A549 treated with GW870086 at 1 μM for 4 hours (cell line): Measurements from ENCODE around the gene ARHGAP24. TPM values are rescaled to one million over a fixed set of nuclear protein-coding genes. Genes with fewer than 3 reads are reported as not detected.

Source experiments
- total RNA-seq: library from RNA; stranded (reverse); fragments of 200-300 nt; extraction: Qiagen RNA extraction; gene quantifications from 5 replicates; pipeline ENCODE4 v1.2.3, GENCODE V29; 2022; ENCODE audit warnings: low read depth

The ARHGAP24 gene
- total RNA-seq, result 3.9 to 5.7 TPM (median 4.6 TPM) in 5 replicates

DNA sequence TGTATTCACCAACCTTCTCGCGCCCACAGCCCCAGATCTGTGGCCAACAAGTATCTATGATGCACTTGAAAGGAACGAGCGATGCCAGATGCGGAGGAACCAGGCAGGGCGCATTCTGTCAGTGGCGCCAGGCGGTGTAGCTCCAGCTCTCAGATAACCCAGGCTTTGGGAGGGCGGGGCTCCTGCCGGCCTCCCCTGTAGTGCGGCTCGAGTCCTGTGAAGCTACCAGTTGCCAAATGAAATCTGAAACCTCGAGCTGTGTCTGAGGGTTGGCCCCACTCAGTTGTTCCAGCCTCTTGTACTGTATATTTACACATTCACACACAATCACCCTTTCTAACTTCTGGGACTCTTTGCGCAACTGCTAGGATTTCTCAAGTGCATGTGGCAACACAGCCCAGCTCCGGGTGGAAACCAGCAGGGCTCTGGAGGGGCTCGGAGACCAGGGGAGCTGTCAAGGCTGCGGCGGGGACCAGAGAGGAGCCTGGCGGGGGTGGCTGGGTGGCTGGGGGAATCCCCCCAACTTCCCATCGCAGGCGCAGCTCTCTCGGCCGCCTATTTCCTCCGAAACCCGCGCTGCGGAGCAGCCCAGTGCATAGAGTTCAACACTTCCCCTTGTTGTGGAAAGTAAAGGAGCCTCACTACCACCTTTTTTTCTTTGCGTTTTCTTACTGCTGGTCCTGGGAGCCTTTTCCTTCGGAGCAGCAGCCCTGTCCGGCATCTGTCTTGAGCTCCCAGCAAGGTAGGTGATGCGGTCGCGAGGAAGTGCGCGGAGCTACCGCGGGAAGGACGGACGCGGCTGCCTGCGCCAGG lies at the start of gene ARHGAP24:
Gene ARHGAP24, plus strand, starts transcription at position 333 of the 813 bp plus-strand sequence.

